Upper lobe of left lung (tissue), 6 donors: ENCODE measurements around the gene SLC6A3. TPM values are rescaled to one million over a fixed set of nuclear protein-coding genes. Genes with fewer than 3 reads are reported as not detected.

Experiments used
- ATAC-seq, 2 donors: fragments of 200-7000 bp; cut with Tn5 transposase; one replicate each; pipeline ENCODE4 v1.9.1; 2022; ENCODE audit warnings: mild to moderate bottlenecking in 2 of 2, moderate library complexity in 2 of 2; ENCODE audit not compliant: low FRiP score in 2 of 2
- DNase-seq, 2 donors: peaks; one replicate each; pipeline ENCODE4 v3.0.0-alpha.2; 2019 to 2020
- H3K27ac ChIP-seq, 4 donors: fragments of 200-600 bp; sonication (generic); one replicate each; pipeline ENCODE4 v1.5.1; 2016 to 2019
- H3K27me3 ChIP-seq, 4 donors: fragments of 200-600 bp; sonication (generic); one replicate each; pipeline ENCODE4 v1.5.1; 2017 to 2019
- H3K36me3 ChIP-seq, 4 donors: fragments of 200-600 bp; sonication (generic); one replicate each; pipeline ENCODE4 v1.5.1; 2016 to 2019
- H3K4me1 ChIP-seq, 4 donors: fragments of 200-600 bp; sonication (generic); one replicate each; pipeline ENCODE4 v1.5.1; 2018 to 2019
- H3K4me3 ChIP-seq, 4 donors: fragments of 200-600 bp; sonication (generic); one replicate each; pipeline ENCODE4 v1.5.1; 2017 to 2019; ENCODE audit warnings: mild to moderate bottlenecking in 2 of 4, moderate library complexity in 1 of 4
- H3K9me3 ChIP-seq, 4 donors: fragments of 200-600 bp; sonication (generic); one replicate each; pipeline ENCODE4 v1.5.1; 2018 to 2019
- CTCF ChIP-seq, 6 experiments: fragments of 450-650 bp in 4 of 6; fragments of 200-600 bp in 2 of 6; sonication (generic) in 2 of 6; IDR thresholded peaks; one replicate each; pipeline ENCODE4 v1.5.1; 2016 to 2019; ENCODE audit warnings: antibody characterized with exemption in 6 of 6
- EP300 ChIP-seq, 4 donors: sonication (generic); formaldehyde crosslinking; IDR thresholded peaks; one replicate each; pipeline ENCODE4 v1.5.1; 2017; ENCODE audit warnings: antibody characterized with exemption in 4 of 4, control low read depth in 2 of 4
- POLR2A ChIP-seq, 4 donors: fragments of 450-650 bp; IDR thresholded peaks; one replicate each; pipeline ENCODE4 v1.5.1; 2016 to 2017; ENCODE audit warnings: antibody characterized with exemption in 4 of 4, mild to moderate bottlenecking in 2 of 4
- POLR2AphosphoS5 ChIP-seq, 2 donors: sonication (generic); formaldehyde crosslinking; IDR thresholded peaks; one replicate each; pipeline ENCODE4 v1.5.1; 2017; ENCODE audit warnings: antibody characterized with exemption in 2 of 2
- whole genome bisulfite sequencing, 2 donors: methylation state at CpG; one replicate each; pipeline ENCODE4 v1.1.5; 2017 to 2018; 5-methylcytosine and 5-hydroxymethylcytosine counted together
- total RNA-seq, 6 donors: library from RNA; depleted of rRNA in 4 of 6; stranded (reverse); fragments of >200 nt in 4 of 6; gene quantifications; one replicate each; pipeline versions ENCODE4 v1.1.0 to v1.2.1, GENCODE V29; 2016 to 2021
- donor health status: DM: no; HTN: no; CAD: no; lungs with moderate emphysema.
- donor health status: DM: no; HTN: yes; CAD: no; lungs with severe emphysema.

Gene SLC6A3
- total RNA-seq, 6 donors from 2014 or later = 0.15 to 1.2 (median 0.36) TPM; not detected in 2

GRCh38 chr5:1416856-1417469 lies 28.3 kb downstream of the SLC6A3 start:
- ATAC-seq = no peak
- Histone ChIP-seq H3K4me1 (no peaks in the 10 kb centered on the region), H3K9me3 (no peaks in the 10 kb centered on the region), H3K36me3 (no peaks in the 10 kb centered on the region), H3K4me3 (no peak overlapping the region), H3K27me3 (no peaks in the 10 kb centered on the region), H3K27ac (no peak overlapping the region)
- TF ChIP-seq CTCF (IDR thresholded peaks at IDR 0.05) = no peak
- TF ChIP-seq POLR2A (IDR thresholded peaks at IDR 0.05) = no peak
- TF ChIP-seq EP300 (IDR thresholded peaks at IDR 0.05) = no peak
- no peak for TF ChIP-seq POLR2AphosphoS5 (IDR thresholded peaks at IDR 0.05)
- DNase-seq = no peak
- WGBS, 2 donors = 87 to 93% methylated on average over 8 to 12 of the region's 12 CpGs

GRCh38 chr5:1415626-1416360 lies 29.4 kb downstream of the SLC6A3 start:
- DNase-seq = no peak
- Histone ChIP-seq H3K4me1 (no peaks in the 10 kb centered on the region), H3K4me3 (no peak overlapping the region), H3K27ac (no peak overlapping the region), H3K27me3 (no peaks in the 10 kb centered on the region), H3K9me3 (no peaks in the 10 kb centered on the region), H3K36me3 (no peaks in the 10 kb centered on the region)
- TF ChIP-seq POLR2AphosphoS5 (IDR thresholded peaks at IDR 0.05) = no peak
- TF ChIP-seq CTCF (IDR thresholded peaks at IDR 0.05) = no peak
- no peak for TF ChIP-seq POLR2A (IDR thresholded peaks at IDR 0.05)
- no peak for TF ChIP-seq EP300 (IDR thresholded peaks at IDR 0.05)
- ATAC-seq = no peak
- WGBS, 2 donors = 82% methylated on average over 20 to 22 of the region's 22 CpGs

GRCh38 chr5:1415059-1415425 lies 30.2 kb downstream of the SLC6A3 start:
- TF ChIP-seq CTCF (IDR thresholded peaks at IDR 0.05) (no peak), POLR2AphosphoS5 (IDR thresholded peaks at IDR 0.05) (no peak), POLR2A (IDR thresholded peaks at IDR 0.05) (no peak), EP300 (IDR thresholded peaks at IDR 0.05) (no peak)
- ATAC-seq = no peak

GRCh38 chr5:1414311-1415058 lies 30.8 kb downstream of the SLC6A3 start:
- DNase-seq = no peak
- Histone ChIP-seq H3K4me1 (no peaks in the 10 kb centered on the region), H3K27ac (no peak overlapping the region), H3K36me3 (no peaks in the 10 kb centered on the region), H3K27me3 (no peaks in the 10 kb centered on the region), H3K9me3 (no peaks in the 10 kb centered on the region), H3K4me3 (no peak overlapping the region)
- 60 to 62% methylated on average over 17 to 22 of the region's 27 CpGs for WGBS, 2 donors
- ATAC-seq = peak in 1 of 2 donors; percentile 41
- no peak for TF ChIP-seq POLR2AphosphoS5 (IDR thresholded peaks at IDR 0.05)
- TF ChIP-seq CTCF (IDR thresholded peaks at IDR 0.05) = no peak
- no peak for TF ChIP-seq POLR2A (IDR thresholded peaks at IDR 0.05)
- TF ChIP-seq EP300 (IDR thresholded peaks at IDR 0.05) = no peak

More at GRCh38 chr5:1415059-1415425, 30.2 kb downstream of the SLC6A3 start:
- no peaks in the 10 kb centered on the region for H3K9me3 ChIP-seq
- WGBS, 2 donors = 78 to 84% methylated on average over 7 to 12 of the region's 13 CpGs
- no peak for DNase-seq
- H3K4me1 ChIP-seq = no peaks in the 10 kb centered on the region
- H3K27ac ChIP-seq = no peak overlapping the region
- H3K27me3 ChIP-seq = no peaks in the 10 kb centered on the region
- H3K4me3 ChIP-seq = no peak overlapping the region
- no peaks in the 10 kb centered on the region for H3K36me3 ChIP-seq
